ENCODE results near the gene CPE.

CPE gene

GRCh38 chr4:165516281-165516833, 137.5 kb downstream of the CPE start:
- no peak for DNase-seq

GRCh38 chr4:165517216-165517615, 138.4 kb downstream of the CPE start:
- no peak for DNase-seq

DNA sequence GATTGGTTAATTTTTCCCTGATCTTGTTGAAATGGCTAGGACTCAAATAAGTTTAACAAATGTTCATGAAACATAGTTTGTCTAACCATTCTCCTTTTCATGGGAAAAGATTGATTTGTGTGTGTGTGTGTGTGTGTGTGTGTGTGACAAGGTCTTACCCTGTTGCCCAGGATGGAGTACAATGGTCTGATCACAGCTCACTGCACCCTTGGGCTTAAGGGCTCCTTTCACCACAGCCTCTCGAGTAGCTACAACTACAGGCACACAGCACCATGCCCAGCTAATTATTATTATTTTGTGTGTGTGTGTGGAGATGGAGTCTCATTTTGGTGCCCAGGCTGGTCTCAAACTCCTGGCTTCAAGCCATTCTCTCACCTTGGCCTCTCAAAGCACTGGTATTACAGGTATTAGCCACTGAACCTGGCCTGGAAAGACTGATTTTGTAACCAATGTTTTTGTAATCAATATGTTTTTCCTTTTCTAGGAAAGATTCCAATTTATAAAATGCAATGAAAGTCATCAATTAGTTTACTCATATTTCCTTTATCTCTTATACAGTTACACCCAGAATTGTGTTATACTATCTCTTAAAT, 139.3 kb downstream of the CPE start:
- DNase-seq: no peak

DNA sequence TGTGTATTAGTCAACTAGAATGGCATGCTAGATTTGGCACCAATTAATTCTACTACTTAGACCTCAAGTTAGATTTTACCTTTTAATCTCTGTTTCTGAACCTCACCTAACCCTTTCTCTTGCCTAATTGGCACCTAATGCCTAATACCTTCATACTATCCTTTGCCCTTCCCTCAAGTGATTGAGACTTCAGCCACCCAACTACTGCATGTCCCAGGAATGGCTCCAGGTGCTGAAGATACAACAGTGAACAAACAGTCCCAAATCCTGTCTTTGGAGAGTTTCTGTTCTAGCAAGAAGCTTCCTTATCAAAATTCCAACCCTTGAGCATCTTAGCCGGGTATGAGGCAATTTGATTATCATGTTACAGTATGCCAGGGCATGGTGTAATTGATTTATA, 139.9 kb downstream of the CPE start:
- DNase-seq: no peak

- DNase-seq: no peak
These were observed 140.8 kb downstream of the CPE start for GRCh38 chr4:165519591-165519990.

GRCh38 chr4:165520086-165520485, 141.3 kb downstream of the CPE start:
- no peak for DNase-seq

DNA sequence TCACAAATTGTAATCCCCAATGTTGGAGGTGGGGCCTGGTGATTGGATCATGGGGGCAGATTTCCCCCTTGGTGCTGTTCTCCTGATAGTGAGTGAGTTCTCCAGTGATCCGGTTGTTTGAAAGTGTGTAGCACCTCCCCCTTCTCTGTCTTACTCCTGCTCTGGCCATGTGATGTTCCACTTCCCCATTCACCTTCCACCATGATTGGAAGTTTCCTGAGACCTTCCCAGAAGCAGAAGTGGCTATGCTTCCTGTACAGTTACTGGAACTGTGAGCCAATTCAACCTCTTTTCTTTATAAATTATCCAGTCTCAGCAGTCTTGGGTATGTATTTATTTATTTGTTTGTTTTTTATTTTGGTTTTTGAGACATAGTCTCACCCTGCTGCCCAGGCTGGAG, 143.2 kb downstream of the CPE start:
- DNase-seq: no peak

DNA sequence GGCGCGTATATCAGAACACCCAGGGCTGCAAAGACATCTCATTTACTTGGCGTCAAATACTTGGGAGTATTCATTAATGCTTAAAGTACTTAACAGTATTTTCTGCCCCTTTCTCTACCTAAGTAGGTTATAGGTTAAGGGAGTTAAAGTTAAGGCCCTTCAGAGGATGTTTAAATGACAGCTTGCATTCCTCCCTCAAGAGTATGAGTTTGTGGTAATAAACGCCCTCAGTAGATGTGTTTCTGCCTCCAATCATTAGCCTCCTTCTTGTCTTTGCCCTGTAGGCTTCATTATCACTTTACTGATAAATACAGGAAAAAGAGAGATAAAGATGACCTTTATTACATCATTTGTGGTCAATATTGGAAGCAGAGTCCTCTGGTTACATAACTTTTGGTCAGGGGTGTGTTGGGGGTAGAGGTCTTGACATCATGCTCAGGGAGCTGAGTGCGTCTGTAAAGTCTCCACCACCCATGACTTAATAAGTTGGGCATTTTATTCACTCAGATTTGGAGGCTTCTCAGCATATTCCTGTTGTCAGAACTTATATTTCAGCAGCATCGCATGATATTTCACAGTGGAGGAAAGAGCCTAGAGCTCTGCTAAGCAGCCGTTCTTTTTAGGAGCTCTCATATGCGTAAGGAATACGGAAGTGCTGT, 145.9 kb downstream of the CPE start:
- no peak for DNase-seq

DNA sequence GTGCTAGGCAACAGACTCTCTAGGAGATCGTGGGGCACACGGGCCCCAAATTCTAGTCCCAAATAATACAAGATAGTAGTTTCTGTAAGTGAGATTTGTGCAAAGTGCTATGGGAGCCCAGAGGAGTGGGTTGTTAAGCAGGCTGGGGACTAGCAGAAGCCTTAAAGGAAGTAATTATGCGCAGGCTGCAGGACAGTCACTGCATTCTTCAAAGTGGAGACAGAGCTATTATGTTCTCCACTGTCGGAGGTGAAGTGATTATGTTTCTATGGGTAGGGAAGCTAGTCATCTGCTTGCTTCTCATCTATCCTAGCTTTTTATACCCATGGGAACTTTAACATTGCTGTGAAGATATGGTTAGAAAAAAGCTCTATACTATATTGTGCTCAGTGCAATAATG, 154.2 kb downstream of the CPE start:
- DNase-seq: no peak

DNA sequence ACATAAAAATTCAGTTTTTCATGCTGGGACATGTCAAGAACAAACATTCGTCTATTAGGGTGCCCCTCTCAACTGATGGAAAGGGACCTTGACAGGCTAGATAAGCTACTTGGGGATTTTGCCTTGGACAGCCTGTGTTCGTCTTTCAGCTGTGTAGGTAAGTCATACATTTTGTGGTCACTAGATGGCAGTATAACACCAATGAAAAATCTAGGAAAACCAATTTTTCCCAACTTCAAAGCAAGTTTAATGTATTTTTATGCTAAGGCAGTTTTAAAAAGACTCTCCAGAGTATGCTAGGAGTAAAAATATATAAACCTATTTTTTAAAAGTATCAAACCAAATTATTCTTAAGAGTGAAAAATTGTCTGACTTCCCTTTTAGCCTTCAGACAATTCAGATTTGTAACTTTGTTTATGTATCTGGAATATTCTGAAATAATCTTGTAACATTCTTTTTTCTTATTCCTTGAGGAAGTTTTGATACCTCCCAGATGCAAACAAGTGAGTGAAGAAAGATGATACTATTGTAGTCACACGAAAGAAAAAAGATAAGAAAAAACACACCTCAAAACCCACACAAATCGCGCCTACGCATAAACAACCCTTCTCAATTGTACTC, 158.3 kb downstream of the CPE start:
- DNase-seq: no peak

DNA sequence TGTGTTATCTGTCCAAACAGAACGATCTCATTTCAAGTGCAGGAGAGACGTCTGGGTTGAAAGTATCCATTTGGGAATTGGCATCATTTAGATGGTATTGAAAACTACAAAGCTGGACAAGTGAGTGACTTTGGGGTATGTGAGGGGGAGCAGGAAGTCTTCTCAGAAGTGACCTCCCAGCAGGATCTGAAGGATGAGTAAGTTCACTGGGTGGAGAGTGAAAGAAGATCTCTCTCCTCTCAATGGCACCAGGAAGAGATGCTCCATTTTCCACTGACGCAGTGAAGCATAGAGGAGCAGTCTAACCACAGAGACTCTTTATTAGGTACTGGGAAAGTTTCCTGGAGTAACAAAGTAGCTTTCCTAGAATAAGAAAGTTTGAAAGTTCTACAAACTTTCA, 161.0 kb downstream of the CPE start:
- DNase-seq: no peak

DNA sequence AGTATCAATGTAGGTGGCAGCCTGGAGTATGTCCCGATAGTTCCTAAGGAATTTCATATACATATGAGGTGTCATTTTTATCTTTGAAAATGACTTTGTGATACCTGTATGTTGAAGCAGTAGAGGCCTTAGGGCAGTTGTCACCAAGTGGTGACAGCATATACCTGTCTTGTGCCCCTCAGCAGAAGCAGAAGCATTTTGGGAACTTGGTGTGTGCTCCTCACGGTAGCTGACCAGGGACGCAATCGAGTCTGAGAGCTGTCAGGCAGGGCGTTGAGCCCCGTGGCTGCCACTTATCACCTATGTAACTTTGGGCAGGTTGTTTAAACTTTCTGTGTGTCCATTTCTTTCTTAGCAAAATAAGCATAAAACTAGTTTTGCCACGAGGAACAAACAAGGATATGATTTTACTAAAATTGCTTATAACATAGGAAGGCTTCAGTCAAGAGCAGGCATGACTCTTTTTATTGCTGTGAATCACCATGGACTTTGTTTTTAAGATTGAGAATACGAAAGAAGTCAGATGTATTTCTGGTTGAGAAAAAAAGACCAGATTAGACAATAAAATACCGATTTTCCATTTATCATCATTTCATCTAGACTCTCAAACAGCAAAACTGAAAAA, 161.5 kb downstream of the CPE start:
- DNase-seq: no peak

DNA sequence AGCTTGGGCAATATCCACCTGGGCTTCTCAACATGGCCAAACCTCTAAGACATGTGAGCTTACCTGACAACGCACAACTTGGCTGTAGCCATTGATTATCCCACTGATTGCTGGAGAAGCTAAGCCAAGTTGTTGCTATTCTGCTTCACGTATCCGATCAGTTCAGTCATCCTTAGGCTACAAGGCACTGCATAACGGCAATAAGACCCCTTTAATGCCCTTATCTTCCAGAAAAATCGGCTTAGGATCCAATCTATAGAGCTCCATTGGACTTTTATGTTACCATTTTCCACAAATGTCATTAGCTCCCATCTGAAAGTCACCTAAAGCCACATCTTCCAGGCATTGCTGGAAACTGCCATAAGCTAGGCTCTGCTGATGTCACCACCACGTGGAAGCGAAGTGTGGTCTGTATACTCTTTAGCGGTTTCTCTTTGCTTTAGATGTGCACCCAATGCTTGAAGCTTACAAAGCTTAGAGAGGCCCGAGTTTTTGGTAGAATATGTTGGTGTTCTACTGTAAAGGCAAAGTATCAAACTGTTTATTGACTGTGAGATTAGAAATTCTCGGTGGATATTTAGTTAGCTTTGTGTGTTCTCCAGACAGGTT, 163.1 kb downstream of the CPE start:
- no peak for DNase-seq

DNA sequence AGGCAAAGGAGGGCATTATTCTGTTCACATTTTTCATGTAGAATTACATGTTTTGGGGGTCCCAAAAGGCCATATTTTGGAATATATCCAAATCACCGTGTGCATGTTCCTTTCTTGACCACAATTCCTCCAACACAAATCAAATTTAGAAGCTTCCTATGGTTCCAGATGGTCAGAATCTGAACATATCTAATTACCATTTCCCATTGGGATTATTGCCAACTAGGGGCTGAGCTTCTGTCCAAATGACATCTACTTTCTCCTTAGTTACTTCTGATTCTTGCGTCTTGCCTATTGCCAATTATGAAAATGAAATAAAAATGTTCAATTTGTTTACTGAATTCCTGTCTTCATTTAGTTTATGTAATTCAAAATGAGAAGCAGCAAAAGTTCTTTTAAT, 163.7 kb downstream of the CPE start:
- DNase-seq: no peak

All from CD4-positive, alpha-beta T cell treated with Interleukin-6 for 4 hours (primary cell).